Hippocampal formation (tissue), 2 donors: ENCODE measurements around the gene BTG1.
A peak's percentile ranks its signal among the peaks of the same experiment; 100 is the strongest.

ENCODE experiments used
- DNase-seq, 2 donors: peaks; one replicate each; lab custom pipeline; 2025; lab: John Stamatoyannopoulos, UW

BTG1 gene

GRCh38 chr12:92145731-92146496, at the start of gene BTG1:
Gene BTG1, minus strand, starts transcription at chr12:92145846. Its CDS starts 311 bp downstream, at chr12:92145535.
- DNase-seq: peak; percentile 99 to 100

- no peak for DNase-seq
Observed at GRCh38 chr12:92194561-92194960, 48.9 kb upstream of the BTG1 start.

- DNase-seq: no peak
Observed at GRCh38 chr12:92193846-92194245, 48.2 kb upstream of the BTG1 start.

GRCh38 chr12:92193063-92193462, 47.4 kb upstream of the BTG1 start:
- no peak for DNase-seq

- no peak for DNase-seq
Observed at GRCh38 chr12:92192360-92192759, 46.7 kb upstream of the BTG1 start.

GRCh38 chr12:92191061-92191460, 45.4 kb upstream of the BTG1 start:
- DNase-seq: no peak

- DNase-seq: no peak
Observed at GRCh38 chr12:92188517-92189188, 43.0 kb upstream of the BTG1 start.

GRCh38 chr12:92186038-92186470, 40.4 kb upstream of the BTG1 start:
- no peak for DNase-seq

- no peak for DNase-seq
Observed at GRCh38 chr12:92185052-92185451, 39.4 kb upstream of the BTG1 start.

- DNase-seq: no peak
Observed at GRCh38 chr12:92183575-92183974, 37.9 kb upstream of the BTG1 start.

GRCh38 chr12:92178340-92178739, 32.7 kb upstream of the BTG1 start:
- DNase-seq: no peak

GRCh38 chr12:92176646-92177045, 31.0 kb upstream of the BTG1 start:
- no peak for DNase-seq

- no peak for DNase-seq
Observed at GRCh38 chr12:92175961-92176360, 30.3 kb upstream of the BTG1 start.

GRCh38 chr12:92170050-92170449, 24.4 kb upstream of the BTG1 start:
- DNase-seq: no peak

- no peak for DNase-seq
Observed at GRCh38 chr12:92167075-92167474, 21.4 kb upstream of the BTG1 start.

GRCh38 chr12:92164712-92165111, 19.1 kb upstream of the BTG1 start:
- DNase-seq: no peak

- DNase-seq: no peak
Observed at GRCh38 chr12:92162079-92162478, 16.4 kb upstream of the BTG1 start.

GRCh38 chr12:92158796-92159439, 13.3 kb upstream of the BTG1 start:
- DNase-seq: no peak

- no peak for DNase-seq
Observed at GRCh38 chr12:92156704-92157395, 11.2 kb upstream of the BTG1 start.

GRCh38 chr12:92156139-92156538, 10.5 kb upstream of the BTG1 start:
- DNase-seq: no peak

GRCh38 chr12:92155733-92156132, 10.1 kb upstream of the BTG1 start:
- DNase-seq: no peak

GRCh38 chr12:92151916-92152315, 6.3 kb upstream of the BTG1 start:
- no peak for DNase-seq
